Left hindlimb (tissue), 1 donor: ENCODE measurements around the gene DEPDC7.
A peak's percentile ranks its signal among the peaks of the same experiment; 100 is the strongest.
"Not testable (repeated sequence)": the region's sequence is repeated elsewhere in the genome, so short reads cannot be mapped to it uniquely, and the experiment has no call there.

Experiments used
- DNase-seq: peaks from one replicate; pipeline ENCODE4 v3.0.0-alpha.2; 2018

Gene DEPDC7

DNA sequence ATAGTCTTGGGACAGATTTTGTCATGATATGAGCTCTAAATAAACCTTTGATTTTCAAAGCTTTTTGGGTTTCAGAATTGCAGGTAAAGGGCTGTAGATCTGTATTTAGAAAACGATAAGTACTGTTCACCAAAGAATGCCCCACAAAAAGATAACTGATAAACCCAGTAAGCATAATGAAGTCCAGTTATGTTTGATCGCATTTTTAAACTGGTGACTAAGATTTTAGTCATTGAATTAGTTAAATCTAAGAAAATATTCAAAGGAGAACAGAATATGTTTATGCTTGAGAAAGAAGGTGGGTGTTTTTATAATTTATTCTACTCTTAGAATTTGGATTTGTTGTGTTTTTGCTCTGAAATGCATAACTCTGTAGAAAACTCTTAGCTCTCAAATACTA lies 11.6 kb downstream of the DEPDC7 start:
- no peak for DNase-seq

DNA sequence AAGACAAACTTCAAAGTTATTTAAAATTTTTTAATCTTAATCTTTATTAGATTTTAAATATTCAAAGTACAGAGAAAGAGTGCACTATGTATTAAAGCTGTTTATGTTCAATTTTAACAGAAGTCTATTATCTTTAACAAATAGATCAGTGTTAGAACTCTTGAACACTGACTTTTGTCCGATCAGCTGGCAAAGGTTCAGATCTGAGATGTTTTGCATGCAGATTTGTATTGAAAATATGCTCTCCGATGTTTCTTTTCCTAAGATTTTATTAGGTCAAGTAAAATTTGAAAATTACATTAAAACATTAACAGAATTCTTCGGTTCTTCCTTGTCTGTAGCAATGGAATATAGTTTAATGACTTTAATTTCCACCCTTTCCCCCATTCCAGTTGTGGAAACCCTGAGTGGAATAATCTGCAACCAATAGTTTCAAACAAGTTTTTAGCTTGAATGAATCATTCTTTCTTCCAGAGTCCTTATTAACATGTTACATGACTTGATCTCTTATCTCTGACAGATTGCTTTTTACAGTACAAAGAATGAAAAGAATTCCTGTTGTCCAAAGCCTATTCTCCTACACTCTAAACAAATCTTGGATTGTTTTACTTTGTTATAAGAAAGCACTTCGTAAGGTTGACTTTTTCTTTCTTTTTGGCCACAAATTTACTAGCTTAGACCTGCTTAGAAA lies 12.3 kb downstream of the DEPDC7 start:
- no peak for DNase-seq

DNA sequence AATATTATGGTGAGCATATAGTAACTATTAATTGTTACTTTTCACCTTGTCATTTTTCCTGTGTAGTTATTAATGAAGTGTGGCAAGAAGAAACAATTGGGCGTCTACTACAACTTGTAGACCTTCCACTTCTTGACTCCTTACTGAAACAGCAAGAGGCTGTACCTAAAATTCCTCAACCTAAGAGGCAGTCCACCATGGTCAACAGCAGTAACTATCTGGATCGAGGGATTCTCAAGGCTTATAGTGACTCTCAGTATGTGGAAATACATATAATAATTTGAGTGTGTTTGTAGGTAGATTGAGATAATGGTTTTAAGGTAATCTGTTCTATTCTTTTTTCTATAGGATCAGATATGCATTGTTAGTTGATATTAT lies 12.8 kb downstream of the DEPDC7 start:
- DNase-seq: no peak

DNA sequence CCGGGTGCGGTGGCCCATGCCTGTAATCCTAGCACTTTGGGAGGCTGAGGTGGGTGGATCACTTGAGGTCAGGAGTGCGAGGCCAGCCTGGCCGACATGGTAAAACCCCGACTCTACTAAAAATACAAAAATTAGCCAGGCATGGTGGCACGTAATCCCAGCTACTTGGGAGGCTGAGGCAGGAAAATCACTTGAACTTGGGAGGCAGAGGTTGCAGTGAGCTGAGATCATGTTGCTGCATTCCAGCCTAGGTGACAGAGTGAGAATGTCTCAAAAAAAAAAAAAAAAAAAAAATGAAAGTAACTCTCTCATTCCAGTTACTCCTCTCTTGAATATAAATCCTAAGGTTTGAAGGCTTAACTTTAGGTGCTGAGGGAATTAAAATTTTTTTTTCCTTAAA lies 13.5 kb downstream of the DEPDC7 start:
- not testable (repeated sequence) for DNase-seq

DNA sequence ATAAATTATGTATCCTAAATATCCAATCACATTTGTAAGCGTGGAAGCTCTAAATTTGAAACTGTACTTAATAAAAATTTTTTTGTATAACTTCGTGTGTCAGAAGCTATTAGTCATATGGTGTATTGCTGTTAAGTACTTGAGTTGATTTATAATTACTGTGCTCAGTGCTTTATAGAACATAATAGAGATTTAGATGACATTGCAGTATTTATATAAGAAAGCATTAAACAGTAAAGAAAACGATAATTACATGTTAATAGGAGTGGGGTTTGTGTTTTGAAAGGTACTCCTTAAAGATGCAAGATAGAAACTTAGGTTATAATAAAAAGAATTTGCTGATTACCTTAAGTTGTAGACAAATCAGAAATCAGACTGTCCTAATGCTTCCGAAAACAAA lies 17.8 kb downstream of the DEPDC7 start:
- no peak for DNase-seq

DNA sequence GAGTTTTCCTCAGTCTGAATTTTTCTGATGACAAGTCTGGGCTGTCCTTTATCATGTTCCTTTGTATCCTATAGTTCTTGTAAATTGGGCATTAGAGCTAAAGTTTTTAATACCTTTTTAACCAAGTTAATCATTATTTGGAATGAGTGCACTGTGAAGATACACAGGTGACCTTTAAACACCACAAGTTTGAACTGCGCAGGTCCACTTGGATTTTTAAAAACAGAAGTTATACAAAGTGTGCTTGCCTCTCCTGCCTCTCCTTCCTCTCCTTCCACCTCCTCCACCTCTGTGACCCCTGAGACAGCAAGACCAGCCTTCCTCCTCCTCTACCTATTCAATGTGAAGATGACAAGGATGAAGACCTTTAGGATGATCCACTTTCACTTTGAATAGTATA lies 19.3 kb downstream of the DEPDC7 start:
- DNase-seq: no peak

DNA sequence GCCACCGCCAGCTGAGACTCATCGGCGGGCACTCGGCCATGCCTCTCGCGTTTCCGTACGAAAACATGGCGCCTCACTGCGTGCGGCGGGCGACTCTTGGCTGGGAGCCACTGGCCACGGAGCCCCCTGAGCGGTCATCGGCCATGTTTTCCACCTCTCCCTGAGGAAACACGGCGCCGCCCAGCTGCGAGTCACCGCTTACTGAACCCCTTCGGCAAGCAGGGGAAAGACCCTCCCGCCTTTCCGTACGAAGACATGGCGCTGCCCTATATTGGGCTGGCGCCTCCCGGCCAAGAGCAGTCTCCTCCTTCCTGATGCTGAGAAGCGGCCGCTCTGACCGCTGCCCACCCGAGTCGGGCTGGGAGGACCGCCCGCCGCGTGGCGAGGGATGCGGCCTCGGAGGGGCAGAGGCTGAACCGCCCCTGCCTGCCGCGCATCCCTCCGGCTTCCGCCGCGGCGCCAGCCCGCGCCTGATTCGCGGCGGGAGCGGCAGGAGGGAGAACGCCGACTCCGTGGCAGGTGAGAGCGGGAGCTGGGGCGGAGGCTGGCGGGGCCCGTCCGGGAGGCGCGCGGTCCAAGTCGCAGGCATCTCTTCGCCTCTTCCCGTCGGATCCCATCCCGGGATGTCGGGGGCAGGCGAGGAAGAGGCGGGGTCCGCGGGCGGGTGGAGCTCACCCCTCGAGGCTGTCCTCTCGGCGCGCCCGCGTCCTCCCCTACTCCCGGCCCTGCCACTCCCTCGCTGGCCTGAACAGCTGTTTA lies 23.8 kb downstream of the DEPDC7 start, which contains the start of gene TCP11L1:
Gene TCP11L1, plus strand, starts transcription at position 299 of the 759 bp plus-strand sequence. CDS start 4,202 bp downstream, outside the sequence.
- peak; percentile 96 for DNase-seq

DNA sequence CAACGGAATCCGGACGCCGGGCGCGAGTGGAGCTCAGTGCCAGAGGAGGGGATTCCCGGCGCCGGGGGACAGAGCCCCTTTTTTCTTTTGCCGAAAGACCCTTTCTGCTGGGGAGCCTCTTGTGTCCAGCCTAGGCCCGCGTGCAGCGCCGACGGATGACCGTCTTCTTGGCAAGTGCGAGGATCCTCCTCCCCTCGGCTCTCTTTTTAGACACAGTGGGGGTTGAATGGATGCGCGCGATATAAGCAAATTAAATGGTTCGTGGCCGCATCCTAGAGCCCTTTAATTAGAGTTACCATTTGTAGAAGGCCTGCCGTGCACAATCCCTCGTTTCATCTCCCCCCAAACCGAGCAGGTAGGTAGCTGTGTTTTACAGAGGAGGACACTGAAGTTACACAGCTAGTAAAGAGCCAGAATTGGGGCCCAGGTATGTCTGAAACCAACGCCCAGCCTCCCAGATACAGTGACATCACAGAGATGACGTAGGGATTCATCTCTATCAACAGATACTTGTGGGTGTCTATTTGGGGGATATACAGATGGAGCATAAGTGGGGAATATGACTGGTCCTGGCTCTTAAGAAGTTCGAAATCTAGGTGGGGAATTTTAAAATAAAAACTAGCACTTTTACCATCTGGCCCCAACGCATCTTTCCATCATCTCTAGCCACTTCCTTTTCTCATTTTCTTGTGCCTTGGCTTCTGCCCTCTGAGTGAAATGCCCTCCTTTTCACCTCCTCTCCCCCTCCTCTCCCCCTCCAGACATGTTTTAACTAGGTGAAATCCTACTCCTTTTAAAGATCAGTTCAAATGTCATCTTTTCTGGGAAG lies 24.6 kb downstream of the DEPDC7 start:
- DNase-seq: no peak

DNA sequence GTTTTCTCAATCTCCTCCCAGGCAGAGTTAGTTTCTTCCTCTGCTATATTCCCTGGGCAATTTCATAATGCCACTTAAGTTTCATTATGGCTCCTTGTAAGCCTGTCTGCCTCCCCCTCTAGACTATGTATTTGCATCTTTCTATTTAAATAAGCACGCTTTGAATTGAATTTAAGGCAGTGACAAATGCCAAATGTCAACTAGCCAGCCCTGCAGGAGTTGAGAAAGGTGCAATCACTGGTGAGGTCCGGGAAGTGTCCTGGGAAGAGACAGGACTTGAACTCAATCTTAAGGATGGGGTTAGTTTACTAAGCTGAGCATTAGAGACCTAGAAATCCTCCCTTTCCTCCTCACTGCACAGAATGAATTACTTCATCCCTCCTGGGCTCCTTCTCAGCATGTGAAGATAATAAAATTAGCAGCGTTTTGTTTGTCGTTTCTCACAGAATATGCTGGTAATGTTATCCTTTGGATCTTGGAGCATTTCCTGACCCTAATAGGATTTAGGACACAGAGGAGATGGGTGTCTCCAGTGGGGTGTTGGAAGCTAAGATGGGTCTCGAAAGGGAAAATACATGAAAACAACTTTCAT lies 25.3 kb downstream of the DEPDC7 start:
- no peak for DNase-seq

DNA sequence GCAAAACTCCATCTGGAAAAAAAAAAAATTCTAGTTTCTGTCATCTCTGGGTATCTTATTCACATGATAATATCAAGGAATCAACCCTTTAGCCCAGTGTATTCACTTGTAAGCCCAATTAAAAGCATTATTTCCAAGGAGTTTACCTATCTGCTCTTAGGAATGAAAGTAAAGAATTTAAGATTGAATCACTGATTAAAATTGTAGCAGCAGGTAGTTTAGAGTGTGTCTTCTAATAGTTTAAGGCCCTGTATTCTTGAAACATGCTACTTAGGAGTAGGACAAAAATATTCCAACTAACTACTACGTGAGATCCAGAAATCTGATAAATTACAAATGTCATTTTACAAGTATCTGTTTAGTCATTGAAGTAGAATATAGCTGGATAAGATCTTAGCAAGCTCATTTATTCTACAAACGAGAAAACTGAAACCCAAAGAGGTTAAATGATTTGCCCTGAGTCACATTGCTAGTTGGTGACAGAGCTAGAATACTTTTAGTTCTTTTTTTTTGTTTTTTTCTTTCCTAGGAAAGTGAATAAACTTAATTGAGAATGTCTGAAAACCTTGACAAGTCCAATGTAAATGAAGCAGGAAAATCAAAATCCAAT lies 27.6 kb downstream of the DEPDC7 start:
- no peak for DNase-seq

DNA sequence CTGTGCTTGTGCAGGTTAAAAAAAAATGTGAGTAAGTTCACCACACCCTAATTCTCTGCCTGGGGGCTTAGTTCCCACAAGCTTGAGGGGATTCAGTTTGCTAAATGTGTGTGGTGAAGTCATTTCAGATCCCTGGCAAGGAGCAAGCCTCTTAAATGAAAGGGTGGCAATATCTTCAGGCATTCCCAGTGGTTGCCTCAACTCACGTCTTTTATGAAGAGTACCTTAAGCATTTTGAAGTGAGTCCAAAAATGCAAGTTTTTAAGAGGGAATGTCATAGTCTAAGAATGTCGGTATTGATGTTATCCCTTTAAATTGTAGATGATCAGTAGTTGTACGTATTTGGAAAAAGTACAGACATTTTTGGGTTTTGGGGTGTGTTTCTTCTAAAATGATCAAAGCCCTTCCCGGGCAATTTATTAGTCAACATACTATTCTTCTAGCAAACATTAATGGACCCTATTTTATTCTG lies 28.6 kb downstream of the DEPDC7 start:
- DNase-seq: no peak

DNA sequence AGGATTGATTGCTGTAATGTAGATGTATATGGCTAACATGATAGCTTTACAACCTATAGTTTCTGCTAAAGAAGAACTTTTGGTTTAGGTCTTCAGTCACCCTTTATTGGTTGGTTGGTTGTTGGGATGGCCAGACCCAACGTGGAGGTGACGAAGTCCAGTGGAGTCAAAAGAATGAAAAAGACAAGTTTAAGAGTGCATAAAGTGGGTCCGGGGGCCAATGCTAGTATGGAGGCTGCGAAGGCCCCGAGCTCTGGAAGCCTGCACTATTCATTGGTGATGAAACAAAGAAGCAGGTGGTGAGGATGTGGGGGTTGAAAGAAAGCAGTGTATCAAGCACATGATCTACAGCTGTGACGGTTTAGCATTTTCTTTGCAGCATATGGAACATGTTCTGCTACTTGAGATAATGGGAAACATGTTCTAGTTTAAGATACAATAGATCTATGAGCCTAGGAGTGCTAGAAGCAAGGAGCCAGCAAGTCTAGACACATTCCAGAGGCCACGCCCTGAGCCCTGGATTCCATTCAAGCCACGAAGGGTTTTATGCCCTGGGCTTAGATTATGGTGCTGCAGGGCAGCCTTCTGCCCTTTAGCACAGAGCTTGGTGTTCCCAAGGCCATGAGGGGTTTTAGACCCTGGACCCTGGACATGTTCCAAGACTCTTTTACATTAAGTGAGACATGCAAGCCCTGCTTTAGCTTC lies 30.0 kb downstream of the DEPDC7 start:
- no peak for DNase-seq

DNA sequence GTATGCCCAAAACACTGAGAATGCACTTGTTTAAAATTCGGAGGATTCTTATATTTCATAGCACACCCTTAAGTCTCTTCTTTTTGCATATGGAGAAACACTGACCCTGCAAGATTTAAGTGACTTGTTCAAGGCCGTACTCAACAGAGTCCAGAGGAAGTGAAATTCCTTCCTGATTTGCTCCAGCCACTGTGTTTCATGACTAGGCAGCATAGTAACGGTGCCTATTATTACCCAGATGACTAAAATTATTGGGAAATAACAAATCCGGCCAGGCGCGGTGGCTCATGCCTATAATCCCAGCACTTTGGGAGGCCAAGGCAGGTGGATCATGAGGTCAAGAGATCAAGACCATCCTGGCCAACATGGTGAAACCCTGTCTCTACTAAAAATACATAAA lies 33.0 kb downstream of the DEPDC7 start:
- DNase-seq: not testable (repeated sequence)

DNA sequence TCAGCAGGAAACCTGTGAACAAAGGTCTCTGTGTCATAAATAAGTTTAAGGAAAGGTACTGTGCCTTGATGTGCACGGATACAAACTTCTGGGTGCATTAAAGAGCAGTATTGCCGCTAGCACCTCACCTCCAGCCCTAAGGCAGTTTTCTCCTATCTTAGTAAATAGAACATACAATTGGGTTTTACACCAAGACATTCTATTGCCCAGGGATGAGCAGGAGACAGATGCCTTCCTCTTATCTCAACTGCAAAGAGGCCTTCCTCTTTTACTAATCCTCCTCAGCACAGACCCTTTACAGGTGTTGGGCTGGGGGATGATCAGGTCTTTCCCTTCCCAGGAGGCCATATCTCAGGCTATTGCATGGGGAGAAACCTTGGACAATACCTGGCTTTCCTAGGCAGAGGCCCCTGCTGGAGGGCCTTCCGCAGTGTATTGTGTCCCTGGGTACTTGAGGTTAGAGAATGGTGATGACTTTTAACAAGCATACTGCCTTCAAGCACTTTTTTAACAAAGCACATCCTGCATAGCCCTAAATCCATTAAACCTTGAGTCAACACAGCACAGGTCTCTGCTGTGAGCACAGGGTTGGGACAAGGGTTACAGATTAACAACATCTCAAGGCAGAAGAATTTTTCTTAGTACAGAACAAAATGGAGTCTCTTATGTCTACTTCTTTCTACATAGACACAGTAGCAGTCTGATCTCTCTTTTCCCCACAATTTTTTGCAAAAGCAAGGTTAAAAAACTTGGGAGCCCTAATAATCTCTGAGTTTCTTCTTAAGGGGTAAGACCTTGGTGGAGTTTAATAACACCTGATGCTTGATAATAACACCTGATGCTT lies 34.1 kb downstream of the DEPDC7 start:
- DNase-seq: not testable (repeated sequence)

DNA sequence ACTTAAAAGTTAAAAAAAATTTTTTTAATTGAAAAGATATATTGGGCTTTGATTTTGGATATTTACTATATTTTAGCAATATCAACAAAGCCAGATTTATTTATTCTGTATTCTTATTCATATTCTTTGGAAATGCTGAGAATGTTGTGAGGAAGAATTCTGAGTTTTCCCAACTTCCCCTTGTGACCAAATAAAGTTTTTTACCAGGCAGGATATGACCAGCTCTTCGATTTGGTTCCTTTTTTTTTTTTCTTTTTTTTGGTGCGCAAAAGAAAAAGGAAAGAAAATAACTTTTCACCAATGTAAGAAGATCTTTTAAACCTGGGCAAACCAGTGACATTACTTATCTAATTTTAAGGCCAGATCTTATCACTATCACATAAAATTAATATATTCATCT lies 36.6 kb downstream of the DEPDC7 start:
- DNase-seq: no peak

DNA sequence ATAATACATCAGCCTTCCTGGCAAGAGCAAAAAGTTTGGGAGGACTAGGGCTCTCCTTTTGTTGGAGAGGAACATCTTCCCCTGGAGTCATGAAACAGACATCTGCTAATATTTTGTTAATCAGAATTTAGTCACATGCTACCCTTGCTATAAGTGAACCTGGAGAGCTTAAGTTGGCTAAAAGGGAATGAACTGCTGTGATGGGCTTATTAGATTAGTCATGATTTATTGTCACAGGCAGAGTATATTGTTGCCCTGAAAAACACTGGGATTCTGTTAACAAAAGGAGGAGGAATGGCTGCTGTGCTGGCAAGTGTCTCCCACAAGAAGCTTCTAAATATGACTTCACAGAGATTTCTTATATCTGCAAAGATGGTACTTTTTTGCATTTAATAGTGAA lies 39.7 kb downstream of the DEPDC7 start:
- DNase-seq: no peak

DNA sequence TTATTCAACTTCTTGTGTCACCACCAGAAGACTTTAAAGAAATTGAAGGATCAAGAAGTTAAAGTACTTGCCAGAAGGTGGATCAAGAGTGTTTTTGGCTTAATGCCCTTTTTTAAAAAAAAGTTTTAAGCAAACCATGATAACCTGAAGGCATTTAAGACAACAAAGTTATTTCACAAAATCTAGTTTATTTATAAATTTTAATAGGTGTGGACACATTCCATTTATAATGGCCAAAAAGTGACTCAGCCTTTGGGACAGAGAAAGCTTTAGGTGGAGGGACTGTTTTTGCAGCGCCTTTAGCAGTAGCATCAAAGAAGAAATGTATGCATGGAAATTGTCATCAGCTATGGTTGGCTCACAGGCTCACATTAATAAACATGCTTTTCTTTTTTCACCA lies 41.6 kb downstream of the DEPDC7 start:
- no peak for DNase-seq

DNA sequence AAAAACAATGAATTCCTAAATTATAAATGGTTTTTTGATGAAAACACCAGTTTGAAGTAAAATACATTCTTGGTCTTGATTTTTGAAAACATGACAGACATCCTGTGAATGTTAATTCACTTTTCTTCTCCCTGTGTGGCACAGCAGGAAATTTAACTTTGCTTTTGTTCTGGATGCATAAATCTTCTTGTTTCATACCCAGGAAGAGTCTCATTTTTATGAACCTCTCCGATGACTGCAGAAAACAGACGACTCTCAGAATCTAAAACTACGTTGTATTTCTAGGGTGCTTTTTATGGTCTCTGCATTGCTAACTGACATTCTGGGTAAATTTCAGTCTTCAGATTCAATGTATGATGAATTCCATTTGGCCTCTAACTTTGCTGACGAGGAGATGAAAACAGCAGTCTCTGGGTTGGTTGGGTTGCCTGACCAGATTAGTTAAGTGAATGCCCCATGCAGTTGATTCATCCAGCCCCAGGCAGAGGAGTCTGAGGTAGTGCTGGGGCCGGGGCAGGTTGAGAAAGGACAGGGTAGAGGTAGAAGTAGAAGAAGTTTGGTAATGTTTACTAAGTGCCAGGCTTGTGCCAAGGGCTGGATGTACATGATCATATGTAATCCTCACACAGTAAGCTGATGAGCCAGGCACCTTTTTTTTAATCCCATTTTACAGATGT lies 43.8 kb downstream of the DEPDC7 start:
- DNase-seq: no peak

DNA sequence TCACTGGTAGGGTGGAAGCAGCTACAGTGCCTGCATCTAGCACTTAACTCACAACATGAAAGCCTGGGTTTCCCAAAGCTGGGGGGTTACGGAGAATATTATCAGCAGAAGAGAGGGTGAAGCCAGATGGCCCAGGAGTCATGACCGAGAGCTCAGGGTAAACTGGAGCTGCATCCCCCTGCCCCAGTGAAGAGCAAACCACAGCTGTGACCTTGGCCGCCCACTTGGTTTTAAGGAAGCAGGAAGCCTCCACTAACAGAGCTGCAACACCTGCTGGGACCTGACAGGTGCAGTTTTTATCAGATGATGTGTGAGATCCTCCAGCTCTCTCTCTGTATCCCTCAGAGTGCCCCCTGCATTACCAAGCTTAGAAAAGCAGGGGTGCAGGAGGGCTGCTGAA lies 44.6 kb downstream of the DEPDC7 start:
- no peak for DNase-seq

DNA sequence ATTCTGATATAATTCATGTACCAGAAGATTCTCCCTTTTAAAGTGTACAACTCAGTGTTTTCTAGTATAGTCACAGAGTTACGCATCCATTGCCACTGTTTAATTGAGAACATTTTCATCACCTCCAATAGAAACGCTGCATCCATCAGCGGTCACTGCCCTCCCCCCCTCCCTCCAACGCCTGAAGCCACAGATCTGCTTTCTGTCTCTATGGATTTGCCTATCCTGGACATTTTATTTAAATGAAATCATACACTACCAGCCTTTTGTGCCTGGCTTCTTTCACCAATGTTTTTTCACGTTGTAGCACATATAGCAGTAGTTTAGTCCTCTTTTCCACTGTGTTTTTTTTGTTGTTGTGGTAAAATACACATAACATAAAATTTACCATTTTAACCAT lies 46.5 kb downstream of the DEPDC7 start:
- DNase-seq: no peak
